ENCODE measurements around the gene PSMC4.

PSMC4 gene

DNA sequence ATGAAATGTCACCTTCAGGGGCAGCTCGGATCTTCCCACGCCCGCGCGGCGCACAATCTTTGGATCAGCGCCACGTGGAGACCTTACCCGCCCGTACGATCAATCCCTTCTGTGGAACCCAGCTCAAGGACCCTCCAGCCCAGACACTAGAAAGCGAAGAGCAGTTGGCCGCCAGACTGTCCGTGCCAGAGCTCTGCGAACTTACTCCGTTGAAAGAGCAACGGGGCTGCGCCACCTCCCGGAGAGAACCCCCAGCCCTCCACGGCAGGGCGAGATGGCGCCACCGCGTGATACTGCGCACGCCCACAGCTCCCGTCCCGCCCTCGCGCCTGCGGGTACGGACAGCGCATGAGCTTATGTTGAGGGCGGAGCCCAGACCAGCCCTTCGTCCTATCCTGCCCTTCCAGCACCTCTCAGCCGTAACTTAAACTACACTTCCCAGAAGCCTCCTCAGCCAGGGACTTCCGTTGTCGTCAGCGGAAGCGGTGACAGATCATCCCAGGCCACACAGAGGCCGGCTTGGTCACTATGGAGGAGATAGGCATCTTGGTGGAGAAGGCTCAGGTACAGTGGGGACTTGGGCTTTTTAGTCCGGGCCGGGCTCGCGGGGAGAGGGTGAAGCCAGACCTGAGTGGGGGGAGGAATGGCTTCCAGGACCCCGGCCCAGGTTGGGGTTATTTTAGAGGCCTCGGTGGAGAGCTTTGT lies at the start of gene PSMC4:
Gene PSMC4 (plus strand): TSS at position 491 of the 705 bp plus-strand sequence. CDS start 38 bp downstream, at position 529.
- DNase-seq = peak; percentile 98

DNA sequence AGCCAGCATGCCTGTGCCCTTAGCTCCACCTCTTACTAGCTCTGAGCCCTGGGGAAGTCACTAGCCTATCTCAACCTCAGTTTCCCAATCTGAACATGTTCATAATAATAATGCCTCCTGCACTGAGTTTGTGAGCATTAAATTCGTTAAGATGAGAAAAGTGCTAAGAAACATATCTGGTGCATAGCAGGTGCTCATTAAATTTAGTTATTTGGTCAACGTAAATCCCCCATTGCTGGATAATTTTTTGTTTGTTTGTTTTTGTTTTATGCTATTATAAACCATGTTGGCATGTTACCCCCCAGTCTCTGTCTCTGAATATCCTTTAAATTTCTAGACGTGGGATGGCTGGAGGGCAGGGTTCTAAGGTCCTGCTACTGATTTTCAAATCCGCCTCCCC lies 47.1 kb upstream of the PSMC4 start:
- DNase-seq = no peak

GRCh38 chr19:39924389-39924788 lies 46.6 kb upstream of the PSMC4 start:
- no peak for DNase-seq

GRCh38 chr19:39924952-39925351 lies 46.0 kb upstream of the PSMC4 start:
- DNase-seq = no peak

DNA sequence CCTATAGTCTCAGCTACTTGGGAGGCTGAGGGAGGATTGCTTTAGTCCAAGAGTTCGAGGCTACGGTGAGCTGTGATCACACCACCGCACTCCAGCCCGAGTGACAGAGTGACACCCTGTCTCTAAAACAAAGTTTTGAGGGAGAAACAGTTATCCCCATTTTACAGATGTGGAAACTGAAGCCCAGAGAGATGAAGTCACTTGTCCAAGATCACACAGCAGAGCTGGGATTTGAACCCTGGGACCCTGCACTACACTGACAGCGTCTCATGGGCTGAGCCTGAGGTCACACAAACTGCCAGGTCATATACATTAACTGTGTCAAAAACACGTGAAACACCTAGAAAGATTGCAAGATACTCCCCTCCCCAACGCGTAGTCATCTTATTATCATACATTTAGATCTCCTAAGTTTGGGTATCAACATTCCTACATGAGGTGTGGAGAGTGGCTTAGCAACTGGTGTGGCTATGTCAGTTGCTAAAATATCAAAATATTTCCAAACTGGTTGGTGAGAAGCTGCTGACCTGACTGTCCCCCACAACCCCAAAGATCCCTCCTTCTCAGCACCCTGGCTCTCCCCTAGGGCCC lies 44.7 kb upstream of the PSMC4 start:
- no peak for DNase-seq

DNA sequence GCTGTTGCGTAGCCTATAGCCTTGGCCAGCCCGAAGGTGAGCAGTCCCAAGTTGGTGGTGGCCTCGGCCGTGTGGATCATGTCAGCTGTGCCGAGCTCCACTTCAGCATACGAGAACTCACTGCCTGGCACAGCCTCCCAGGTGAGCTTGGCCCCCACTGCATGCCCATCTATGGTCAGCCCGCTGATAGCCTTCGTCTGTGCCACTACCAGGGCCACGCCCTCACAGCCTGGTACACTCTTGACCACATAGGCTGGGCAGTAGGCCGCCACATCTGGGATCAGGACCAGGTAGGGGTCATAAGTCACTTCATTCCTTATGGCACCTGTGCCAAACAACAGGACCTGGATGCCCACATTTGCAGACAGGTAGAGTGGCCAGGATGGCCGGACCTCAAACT lies 43.9 kb upstream of the PSMC4 start:
- no peak for DNase-seq

DNA sequence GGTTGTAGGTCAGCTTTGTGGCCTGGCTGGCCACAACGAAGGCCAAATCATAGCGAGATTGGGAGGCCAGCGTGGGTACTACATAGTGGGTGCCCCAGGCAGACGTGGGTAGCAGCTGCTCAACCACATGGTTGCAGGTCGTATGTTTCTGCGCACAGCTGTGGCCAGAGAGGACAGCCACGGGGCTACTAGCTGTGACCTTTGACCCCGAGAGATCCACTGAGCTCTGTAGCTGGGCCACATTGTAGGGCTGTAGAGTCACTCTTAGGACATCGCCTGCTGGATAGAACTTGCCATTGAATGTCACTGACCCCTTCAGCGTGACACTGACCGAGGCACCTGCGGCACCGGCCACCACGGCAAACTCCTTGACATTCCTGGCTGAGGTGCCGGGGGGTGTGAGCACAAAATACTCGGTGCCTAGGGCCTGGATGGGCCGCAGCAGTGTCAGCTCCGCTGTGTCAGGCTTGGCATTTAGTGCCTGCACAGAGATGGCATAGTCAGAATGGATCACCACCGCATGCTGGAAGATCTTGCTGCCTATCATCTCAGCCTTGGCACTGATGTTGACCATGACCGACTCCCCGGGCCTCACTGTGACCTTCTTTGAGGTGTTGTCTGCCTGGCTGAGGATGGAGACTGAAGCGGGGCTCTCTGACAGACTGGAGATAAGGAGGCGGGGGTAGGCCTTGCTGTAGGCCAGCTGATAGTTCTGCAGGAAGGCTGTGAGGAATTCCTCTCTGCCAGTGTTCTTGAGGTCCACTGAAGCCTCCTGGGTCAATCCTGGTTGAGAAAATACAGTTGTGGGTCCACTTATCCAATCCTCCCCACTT lies 43.2 kb upstream of the PSMC4 start:
- no peak for DNase-seq

DNA sequence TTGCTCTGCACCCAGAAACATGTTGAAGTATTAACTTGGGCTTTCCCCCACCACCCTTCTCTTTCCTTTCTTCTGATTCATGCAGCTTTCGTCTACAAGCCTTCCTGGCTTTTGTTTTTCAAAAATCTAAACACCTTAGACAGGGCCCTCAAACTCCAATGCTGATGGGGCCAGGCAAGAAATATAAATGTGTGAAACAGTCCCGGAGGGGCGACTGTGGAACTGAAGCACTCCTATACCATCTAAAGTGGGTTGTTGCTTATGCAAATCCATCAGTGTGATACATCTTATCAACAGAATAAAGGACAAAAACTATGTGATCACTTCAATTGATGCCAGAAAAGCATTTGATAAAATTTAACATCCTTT lies 42.6 kb upstream of the PSMC4 start:
- DNase-seq = no peak

- no peak for DNase-seq
These were observed 41.2 kb upstream of the PSMC4 start for GRCh38 chr19:39929750-39930149.

DNA sequence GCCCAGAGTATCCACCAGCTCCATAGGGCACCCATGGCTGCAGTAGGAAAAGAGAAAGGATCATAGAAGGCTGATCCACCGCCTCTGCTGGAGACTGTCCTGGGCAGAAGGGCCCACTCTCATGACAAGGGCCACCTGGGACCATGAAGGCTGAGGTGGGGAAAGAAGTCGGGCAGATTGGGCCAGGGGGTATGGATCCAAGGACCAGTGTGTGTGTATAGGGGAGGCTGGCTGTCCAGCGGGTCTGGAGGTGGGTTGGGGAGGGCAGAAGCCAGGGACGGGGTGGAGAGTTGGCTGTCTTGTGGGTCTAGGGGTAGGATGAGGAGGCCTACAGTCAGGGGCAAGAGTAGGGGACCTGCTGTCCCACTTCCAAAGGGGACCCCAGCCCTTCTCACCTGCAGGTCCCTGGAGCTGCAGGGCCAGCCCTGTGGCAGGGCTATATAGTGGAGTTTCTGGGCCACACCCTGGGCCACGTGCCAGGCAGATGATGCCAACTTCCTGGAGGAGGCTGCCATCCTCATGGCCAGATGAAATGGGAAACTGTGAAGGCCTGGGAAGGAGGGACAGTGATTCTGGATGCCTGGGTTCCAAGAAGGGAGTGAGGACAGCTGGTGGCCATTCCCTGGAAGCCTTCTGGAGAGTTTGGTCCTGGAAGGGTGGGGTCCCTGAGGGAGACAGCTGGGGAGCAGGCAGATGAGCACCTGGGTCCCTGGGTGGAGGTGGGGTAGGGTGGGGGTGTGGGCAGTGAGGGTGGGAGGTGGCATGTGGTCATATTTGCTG lies 36.2 kb upstream of the PSMC4 start, which contains the start of gene FCGBP:
Gene FCGBP (minus strand): TSS at position 51 of the 780 bp plus-strand sequence.
- no peak for DNase-seq

DNA sequence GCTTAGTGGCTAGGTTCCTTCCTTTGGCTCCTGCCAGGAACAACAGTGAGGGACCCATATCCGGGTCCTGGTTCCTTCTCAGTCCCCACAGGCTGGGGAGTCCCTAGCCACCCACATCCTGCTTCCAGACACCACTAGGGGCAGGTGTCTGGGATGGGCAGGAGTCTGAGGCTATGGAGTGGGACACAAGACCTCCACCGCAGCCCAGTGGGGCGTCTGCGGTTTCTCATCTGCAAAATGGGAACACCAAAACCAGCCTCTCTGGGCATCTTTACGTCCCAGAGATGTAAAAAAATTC lies 35.7 kb upstream of the PSMC4 start:
- DNase-seq = no peak

GRCh38 chr19:39936020-39936419 lies 34.9 kb upstream of the PSMC4 start:
- no peak for DNase-seq

DNA sequence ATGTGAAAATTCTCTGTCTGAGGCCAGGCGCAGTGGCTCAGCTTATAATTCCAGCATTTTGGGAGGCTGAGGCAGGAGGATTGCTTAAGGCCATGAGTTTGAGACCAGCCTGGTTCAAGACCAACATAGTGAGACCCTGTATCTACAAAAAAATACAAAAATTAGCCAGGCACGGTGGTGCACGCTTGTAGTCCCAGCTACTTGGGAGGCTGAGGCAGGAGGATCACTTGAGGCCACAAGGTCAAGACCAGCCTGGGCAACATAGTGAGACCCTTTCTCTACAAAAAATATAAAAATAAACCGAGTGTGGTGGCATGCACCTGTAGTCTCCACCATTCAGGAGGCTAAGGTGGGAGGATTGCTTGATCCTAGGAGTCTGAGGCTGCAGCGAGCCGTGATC lies 34.3 kb upstream of the PSMC4 start:
- DNase-seq = no peak

- DNase-seq = no peak
These were observed 33.8 kb upstream of the PSMC4 start for GRCh38 chr19:39937094-39937720.

DNA sequence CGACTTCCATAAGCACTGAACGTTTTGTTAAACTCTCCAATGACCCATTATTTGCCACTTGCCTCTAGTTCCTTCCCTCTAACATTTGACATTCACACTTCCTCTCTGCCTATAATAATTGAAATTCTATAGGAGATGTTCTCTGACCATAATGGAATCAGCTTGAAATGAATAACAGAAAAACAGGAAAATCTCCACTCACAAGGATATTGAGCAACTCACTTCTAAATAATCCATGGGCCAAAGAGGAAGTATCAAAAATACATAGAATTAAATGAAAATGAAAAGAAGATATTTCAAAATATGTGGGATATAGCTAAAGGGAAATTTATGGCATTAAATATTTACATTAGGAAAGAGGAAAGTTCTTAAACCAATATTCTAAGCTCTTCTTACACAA lies 33.2 kb upstream of the PSMC4 start:
- no peak for DNase-seq

- DNase-seq = no peak
These were observed 31.4 kb upstream of the PSMC4 start for GRCh38 chr19:39939556-39939955.

GRCh38 chr19:39940221-39940833 lies 30.6 kb upstream of the PSMC4 start:
- DNase-seq = no peak

DNA sequence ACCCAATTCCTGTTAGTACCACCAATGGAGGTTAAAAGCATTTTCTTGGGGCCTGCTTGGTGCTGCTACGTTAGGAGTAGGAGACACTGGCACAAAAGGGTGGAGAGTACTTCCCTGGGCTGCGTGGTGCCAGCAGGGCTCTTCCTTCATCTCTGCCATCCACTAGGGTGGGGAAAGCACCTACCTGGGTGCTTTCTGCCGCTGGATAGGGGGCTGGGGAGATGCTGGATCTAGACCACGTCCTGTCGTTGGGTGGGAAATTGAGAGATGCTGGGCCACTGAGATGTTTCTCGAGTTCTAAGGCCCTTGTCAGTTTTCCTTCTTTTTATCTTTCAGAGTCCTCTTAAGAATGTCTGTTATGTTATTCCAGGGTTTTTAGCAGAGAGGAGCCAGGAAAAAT lies 29.8 kb upstream of the PSMC4 start:
- no peak for DNase-seq

GRCh38 chr19:39941615-39942365 lies 29.2 kb upstream of the PSMC4 start:
- no peak for DNase-seq

DNA sequence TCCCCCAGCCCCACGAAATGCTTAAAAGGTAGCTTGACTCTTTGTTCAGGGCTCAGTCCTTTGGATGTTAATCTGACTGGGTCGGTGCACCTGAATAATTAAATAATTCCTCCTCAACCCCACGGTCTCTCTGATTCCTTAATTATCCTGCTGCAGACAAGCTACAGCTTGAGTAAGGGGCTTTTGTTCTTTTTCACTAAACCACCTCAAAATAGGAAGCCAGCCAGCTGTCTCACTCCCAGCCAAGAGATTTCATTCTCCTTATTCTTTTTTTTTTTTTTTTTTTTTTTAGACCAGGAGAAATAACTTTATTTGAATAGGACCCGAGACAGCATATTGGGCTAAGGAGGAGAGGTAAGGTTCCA lies 28.6 kb upstream of the PSMC4 start:
- no peak for DNase-seq

GRCh38 chr19:39943586-39943985 lies 27.4 kb upstream of the PSMC4 start:
- no peak for DNase-seq

- no peak for DNase-seq
These were observed 24.4 kb upstream of the PSMC4 start for GRCh38 chr19:39946532-39946931.

Measured in NCI-H510A (cell line).